Fibroblast of lung (primary cell): Measurements from ENCODE around the gene FAM47E.
"Not testable (repeated sequence)": the region's sequence is repeated elsewhere in the genome, so short reads cannot be mapped to it uniquely, and the experiment has no call there.

ENCODE experiments used
- CTCF ChIP-seq, 2 donors: IDR thresholded peaks in 1 of 2; conservative IDR thresholded peaks in 1 of 2; 1 replicate in 1 of 2; 2 replicates in 1 of 2; pipeline ENCODE4 v1.5.1; 2011 to 2012; ENCODE audit warnings: low read length in 2 of 2, control low read depth in 1 of 2, inconsistent platforms in 1 of 2, low read depth in 1 of 2, mild to moderate bottlenecking in 1 of 2
- EZH2 ChIP-seq: IDR thresholded peaks from 2 replicates; pipeline ENCODE4 v1.5.1; 2012; ENCODE audit warnings: low read length, control low read depth, mild to moderate bottlenecking; ENCODE audit errors: missing control alignments

- TF ChIP-seq CTCF (conservative IDR thresholded peaks at IDR 0.05 in 1 of 2, IDR thresholded peaks at IDR 0.05 in 1 of 2; ENCODE audit: low read depth in 1 of 2, low read length in 2 of 2); EZH2: not testable (repeated sequence)
These were observed 30.1 kb downstream of the FAM47E start for GRCh38 chr4:76281594-76281993.
